K562 (cell line): Measurements from ENCODE around the gene PLEKHG4B. TPM values are rescaled to one million over a fixed set of nuclear protein-coding genes. Genes with fewer than 3 reads are reported as not detected.

Experiments used
- BHLHE40 ChIP-seq: IDR thresholded peaks from 2 replicates; pipeline ENCODE4 v1.6.1; 2011; ENCODE audit warnings: low read length, improper control_type of control experiment
- CEBPB ChIP-seq: fragments of 450-650 bp; IDR thresholded peaks from 2 replicates; pipeline ENCODE4 v1.6.1; 2016; ENCODE audit warnings: missing genetic modification characterization, missing compliant biosample characterization
- FOSL1 ChIP-seq: fragments of 200-800 bp; sonication (Bioruptor generic); conservative IDR thresholded peaks from 2 replicates; pipeline ENCODE4 v1.6.1; 2016; ENCODE audit warnings: missing genetic modification characterization, missing compliant biosample characterization
- MYC ChIP-seq, 2 experiments: fragments of 250-450 bp in 1 of 2; sonication (Bioruptor Pico) in 1 of 2; IDR thresholded peaks; 2 replicates each; pipeline versions ENCODE4 v1.5.1 to v1.6.1; 2012 to 2021; ENCODE audit warnings: low read depth in 2 of 2, borderline replicate concordance in 1 of 2, improper control_type of control experiment in 1 of 2, low read length in 1 of 2, mild to moderate bottlenecking in 1 of 2, moderate library complexity in 1 of 2
- RAD51 ChIP-seq: fragments of 450-650 bp; IDR thresholded peaks from 2 replicates; pipeline ENCODE4 v1.7.1; 2016; ENCODE audit warnings: low read depth, mild to moderate bottlenecking, borderline replicate concordance
- TAF15 ChIP-seq: fragments of 200-400 bp; formaldehyde crosslinking; IDR thresholded peaks from 2 replicates; pipeline ENCODE4 v1.6.1; 2017; ENCODE audit warnings: mild to moderate bottlenecking, low read depth, low read length, moderate library complexity
- ZNF583 ChIP-seq: fragments of 250-450 bp; sonication (Bioruptor Pico); IDR thresholded peaks from 2 replicates; pipeline ENCODE4 v1.4.0; 2020
- ZNF764 ChIP-seq: fragments of 250-450 bp; sonication (Bioruptor Pico); IDR thresholded peaks from 2 replicates; pipeline ENCODE4 v1.4.0; 2020; ENCODE audit warnings: low read depth, mild to moderate bottlenecking, moderate library complexity
- polyA plus RNA-seq, 8 experiments: library from polyadenylated mRNA; depleted of rRNA in 4 of 8; stranded (reverse) in 5 of 8; unstranded in 3 of 8; fragments of >200 nt; fragmentation: Nextera tagmentation in 2 of 8; fragmentation: Illumina TruSeq in 1 of 8; extraction: Ambion mirVana in 2 of 8; extraction: Trizol in 1 of 8; gene quantifications; 2 replicates each; pipeline versions ENCODE4 v1.2.1 to v1.2.3, GENCODE V29; 2011 to 2014; ENCODE audit warnings: inconsistent platforms in 1 of 8, missing spikeins in 1 of 8
- total RNA-seq, 7 experiments: library from RNA; depleted of rRNA in 6 of 7; stranded (reverse); fragments of >200 nt in 6 of 7; fragmentation: Illumina TruSeq in 2 of 7; extraction: Trizol in 2 of 7; gene quantifications; 2 replicates each; pipeline versions ENCODE4 v1.2.1 to v1.2.3, GENCODE V29; 2011 to 2021; ENCODE audit warnings: low replicate concordance in 1 of 7
- TF ChIP-seq, protein P1 (sequence below): sonication (generic); formaldehyde crosslinking; IDR thresholded peaks from 2 replicates; pipeline ENCODE4 v1.9.0; 2022; ENCODE audit warnings: mild to moderate bottlenecking, missing genetic modification reagents
- TF ChIP-seq, protein P2 (sequence below): fragments of 450-650 bp; formaldehyde crosslinking; IDR thresholded peaks from 2 replicates; pipeline ENCODE4 v1.4.0; 2022; ENCODE audit warnings: missing genetic modification characterization

The PLEKHG4B gene
- total and polyA plus RNA-seq, 9 of the 15 experiments (the other 6 are each of a cell fraction or from before 2014, with no cell fraction given), result 0.02 TPM; not detected in 8

DNA sequence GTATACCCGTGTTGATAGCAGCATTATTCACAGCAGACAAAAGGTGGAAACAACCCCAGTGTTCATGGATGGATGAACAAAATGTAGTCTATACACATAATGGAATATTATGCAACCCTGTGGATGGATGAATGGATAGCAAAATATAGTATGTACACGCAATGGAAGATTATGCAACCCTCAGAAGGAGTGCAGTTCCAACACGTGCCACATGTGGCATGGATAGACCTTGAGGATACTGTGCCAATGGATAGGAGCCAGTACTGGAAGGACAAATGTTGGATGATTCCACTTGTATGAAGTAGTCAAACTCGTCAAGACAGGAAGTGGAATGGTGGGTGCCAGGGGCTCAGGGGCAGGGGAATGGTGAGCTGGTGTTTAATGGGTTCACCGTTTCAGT lies 44.9 kb downstream of the PLEKHG4B start (continued):
- TF ChIP-seq ZNF764 (no peak), MYC (IDR thresholded peaks at IDR 0.05; ENCODE audit: low read depth, low read length) (no peak), MYC (CRISPR knock-in tag; IDR thresholded peaks at IDR 0.05; ENCODE audit: borderline replicate concordance, low read depth) (no peak), ZNF583 (CRISPR knock-in tag) (no peak), BHLHE40 (peak; percentile 74; the same call in 1 of the 2 replicates), TAF15 (no peak), FOSL1 (tag) (no peak), CEBPB (tag) (peak; percentile 89), RAD51 (no peak)
- TF ChIP-seq, protein P1, sequence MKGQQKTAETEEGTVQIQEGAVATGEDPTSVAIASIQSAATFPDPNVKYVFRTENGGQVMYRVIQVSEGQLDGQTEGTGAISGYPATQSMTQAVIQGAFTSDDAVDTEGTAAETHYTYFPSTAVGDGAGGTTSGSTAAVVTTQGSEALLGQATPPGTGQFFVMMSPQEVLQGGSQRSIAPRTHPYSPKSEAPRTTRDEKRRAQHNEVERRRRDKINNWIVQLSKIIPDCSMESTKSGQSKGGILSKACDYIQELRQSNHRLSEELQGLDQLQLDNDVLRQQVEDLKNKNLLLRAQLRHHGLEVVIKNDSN (CRISPR knock-in tag), result 0 out of 2 replicates have a peak, but pooled peaks have one; percentile 10
- TF ChIP-seq, protein P2, sequence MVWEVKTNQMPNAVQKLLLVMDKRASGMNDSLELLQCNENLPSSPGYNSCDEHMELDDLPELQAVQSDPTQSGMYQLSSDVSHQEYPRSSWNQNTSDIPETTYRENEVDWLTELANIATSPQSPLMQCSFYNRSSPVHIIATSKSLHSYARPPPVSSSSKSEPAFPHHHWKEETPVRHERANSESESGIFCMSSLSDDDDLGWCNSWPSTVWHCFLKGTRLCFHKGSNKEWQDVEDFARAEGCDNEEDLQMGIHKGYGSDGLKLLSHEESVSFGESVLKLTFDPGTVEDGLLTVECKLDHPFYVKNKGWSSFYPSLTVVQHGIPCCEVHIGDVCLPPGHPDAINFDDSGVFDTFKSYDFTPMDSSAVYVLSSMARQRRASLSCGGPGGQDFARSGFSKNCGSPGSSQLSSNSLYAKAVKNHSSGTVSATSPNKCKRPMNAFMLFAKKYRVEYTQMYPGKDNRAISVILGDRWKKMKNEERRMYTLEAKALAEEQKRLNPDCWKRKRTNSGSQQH (CRISPR knock-in tag), result no peak
